NCI-H82 (cell line): ENCODE results near the gene ZNF431.
A peak's percentile ranks its signal among the peaks of the same experiment; 100 is the strongest.
"Not testable (repeated sequence)": the region's sequence is repeated elsewhere in the genome, so short reads cannot be mapped to it uniquely, and the experiment has no call there.

Experiments
- DNase-seq: peaks from one replicate; lab custom pipeline; 2025; lab: John Stamatoyannopoulos, UW

The ZNF431 gene

DNA sequence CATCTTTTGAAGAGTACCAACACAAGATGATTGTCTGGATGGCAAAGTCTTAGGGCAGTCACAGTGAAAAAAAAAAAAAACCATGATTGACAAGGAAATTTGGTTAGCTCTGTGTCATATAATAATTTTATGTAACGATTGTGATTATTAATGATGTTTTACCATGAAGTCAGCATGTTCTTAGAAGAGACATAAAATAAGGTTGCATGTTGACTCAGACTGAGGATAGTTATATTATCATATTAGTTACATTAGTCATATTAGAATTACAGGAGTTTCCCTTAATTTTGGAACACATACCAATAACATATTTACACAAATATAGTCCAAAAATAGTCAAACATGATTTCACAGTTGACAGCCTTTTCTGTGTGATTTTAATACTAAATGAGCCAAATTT is 5.7 kb downstream of the ZNF431 start:
- DNase-seq = no peak

DNA sequence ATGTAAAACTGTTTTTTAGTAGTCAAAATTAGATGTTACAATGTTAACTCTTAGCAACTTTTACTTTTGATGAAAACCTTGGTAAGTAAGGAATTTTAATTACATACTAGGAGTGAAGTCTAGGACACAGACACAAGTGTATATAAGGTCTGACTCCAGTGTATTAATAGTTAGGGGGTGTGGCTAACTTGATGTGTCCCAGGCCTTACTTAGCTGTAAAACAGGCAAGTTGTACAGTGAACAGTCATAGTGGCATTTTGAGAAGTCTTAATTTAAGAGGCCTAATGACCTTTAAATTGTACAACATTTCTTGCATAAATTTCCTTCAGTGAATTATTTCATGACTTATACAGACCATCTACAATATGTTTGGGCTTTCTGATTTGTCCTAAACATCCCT is 6.8 kb downstream of the ZNF431 start:
- no peak for DNase-seq

- DNase-seq = no peak
These were observed 8.0 kb downstream of the ZNF431 start for GRCh38 chr19:21149877-21150276.

GRCh38 chr19:21151460-21151859 is 9.6 kb downstream of the ZNF431 start:
- DNase-seq = no peak

- DNase-seq = no peak
These were observed 16.8 kb downstream of the ZNF431 start for GRCh38 chr19:21158523-21159135.

- DNase-seq = no peak
These were observed 22.7 kb downstream of the ZNF431 start for GRCh38 chr19:21164541-21164940.

- no peak for DNase-seq
These were observed 24.6 kb downstream of the ZNF431 start for GRCh38 chr19:21166436-21166835.

DNA sequence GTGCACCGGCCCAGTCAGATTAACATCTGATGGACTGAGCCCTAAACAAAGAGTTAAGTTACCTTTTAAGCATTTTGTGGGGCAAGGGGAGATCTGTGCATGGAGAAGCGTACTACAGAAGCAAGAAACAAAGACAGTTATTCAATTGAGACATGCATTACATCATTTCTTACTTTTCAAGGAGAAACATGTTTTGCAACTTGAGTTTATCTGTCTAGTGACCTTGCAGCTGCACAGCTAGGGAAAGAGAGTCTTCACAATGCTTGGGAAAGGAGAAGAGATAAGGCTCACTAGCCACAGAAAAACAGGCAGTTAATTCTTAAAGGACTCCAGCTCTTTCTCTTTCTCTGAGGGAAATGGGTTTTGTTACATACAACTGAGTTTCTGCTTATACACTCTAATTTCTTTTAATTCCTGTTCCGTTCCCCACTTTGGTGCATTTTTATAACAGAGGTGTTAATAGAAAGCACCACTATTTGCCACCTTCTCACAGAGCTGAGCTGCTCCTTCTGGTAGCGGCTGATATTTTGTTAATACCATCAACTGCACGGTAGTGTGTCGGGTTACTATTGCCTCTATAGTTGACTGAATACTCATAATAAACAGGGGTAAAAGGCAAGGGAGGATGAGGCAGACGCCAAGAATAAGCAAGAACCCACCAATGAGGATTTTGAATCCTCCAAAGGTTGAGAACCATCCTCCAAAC is 55.9 kb downstream of the ZNF431 start:
- DNase-seq = no peak

DNA sequence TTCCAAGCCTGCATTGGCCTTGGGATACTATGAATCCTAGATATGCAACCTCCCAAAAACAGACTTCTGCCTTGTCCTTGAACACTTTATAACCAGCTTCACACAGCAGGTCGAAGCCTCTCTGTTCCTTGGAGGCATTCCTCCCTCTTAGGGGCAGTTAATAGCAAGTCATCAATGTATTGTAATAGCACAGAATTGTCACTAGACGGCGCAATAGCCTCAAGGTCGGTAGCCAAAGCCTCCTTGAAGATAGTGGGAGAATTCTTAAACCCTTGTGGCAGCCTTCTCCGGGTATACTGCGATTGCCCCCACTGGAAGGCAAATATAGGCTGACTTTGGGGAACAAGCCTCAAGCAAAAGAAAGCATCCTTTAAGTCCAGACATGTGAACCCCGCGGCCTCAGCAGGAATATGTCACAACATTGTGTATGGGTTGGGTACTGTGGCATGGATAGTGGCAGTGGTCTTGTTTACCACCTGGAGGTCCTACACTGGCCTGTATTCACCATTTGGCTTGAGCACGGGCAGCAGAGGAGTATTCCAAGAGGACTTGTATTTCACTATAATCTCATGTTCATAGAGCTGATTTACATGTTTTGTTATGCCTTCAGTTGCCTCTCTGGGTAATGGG is 61.1 kb downstream of the ZNF431 start:
- peak; percentile 70 for DNase-seq

DNA sequence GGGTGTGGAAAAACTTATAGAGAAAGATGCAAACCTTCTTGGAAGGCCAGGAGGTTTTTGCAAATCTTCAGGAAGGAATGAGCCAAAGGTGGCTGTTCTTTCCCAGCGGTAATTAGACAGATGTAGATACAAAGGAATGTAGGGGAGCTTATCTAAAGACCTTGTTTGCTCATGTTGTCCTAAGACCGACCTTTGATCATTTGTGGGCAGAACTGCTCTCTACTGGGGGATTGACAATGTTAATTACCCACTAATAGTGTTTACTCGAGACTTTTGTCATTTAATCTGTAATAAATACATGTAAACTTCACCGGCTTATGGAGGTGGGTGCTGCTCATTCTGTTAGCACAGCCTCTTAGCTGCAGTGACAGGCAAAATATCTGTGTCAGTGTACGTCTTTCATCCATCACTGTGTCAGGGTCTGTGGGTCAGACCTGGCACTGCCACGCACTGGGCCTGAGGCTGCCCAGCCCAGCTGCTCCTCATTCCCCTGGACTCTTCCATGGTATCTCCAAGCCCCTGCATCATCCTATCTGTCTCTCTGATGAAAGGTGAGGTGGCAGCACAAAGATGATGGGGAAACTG is 68.3 kb downstream of the ZNF431 start:
- peak; percentile 62 for DNase-seq

DNA sequence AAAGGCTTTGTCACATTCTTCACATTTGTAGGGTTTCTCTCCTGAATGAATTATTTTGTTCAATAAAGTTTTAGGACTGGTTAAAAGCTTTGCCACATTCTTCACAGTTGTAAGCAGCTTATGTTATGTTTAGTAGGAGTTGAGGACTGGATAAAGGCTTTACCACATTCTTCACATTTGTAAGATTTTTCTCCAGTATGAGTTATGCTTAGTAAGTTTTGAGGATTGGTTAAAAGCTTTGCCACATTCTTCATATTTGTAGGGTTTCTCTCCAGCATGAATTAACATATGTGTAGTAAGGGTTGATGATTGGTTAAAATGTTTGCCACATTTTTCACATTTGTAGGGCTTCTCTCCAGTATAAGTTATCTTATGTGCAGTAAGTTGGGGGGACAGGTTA is 79.9 kb downstream of the ZNF431 start:
- DNase-seq = no peak

- not testable (repeated sequence) for DNase-seq
These were observed 88.1 kb downstream of the ZNF431 start for GRCh38 chr19:21229938-21230337.

DNA sequence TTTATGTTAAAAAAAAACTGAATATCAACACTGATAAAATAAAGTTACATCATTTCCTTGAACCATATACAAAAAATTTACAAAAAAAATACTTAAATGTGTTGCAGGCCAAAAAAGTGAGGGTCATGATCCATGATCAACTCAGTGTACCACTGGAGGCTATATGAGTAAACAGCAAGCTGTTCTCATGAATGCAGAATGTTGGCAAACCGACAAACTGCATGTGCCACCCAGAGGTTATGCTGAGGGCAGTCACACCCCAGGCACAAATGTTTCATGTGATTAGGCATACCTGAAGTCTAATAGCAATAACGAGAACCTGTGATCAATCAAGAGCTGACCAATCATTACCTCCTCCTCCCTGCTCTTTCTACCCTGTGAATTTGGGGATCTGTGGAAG is 91.9 kb downstream of the ZNF431 start:
- no peak for DNase-seq

DNA sequence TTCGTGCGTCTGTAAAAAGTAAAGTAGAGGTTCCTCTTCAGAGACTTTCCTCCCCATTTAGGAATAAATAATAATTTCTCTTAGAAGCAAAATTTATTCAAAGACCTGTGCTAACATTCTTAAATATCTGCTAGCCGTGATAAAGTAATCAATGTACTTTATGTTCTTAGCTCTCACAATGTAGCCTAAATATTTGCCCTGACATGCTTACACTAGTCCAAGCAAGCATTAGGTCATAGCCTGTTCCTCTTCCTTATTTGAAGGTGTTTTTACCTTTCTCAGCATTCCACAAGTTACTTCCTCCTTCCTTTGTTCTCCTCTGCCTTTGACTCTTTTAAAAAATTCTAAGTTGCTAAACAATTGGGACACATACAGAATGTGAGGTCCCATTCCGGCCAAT is 94.9 kb downstream of the ZNF431 start:
- DNase-seq = not testable (repeated sequence)

GRCh38 chr19:21238670-21239069 is 96.8 kb downstream of the ZNF431 start:
- DNase-seq = no peak
